Prostate gland (tissue), 2 donors: ENCODE measurements around the gene SLC17A2.

Experiments
- CTCF ChIP-seq, 4 experiments: fragments of 200-600 bp in 2 of 4; fragments of 450-650 bp in 2 of 4; sonication (generic) in 2 of 4; IDR thresholded peaks; 1 replicate in 3 of 4; 2 replicates in 1 of 4; pipeline ENCODE4 v1.5.1; 2016 to 2019; ENCODE audit warnings: antibody characterized with exemption in 4 of 4, mild to moderate bottlenecking in 2 of 4, moderate library complexity in 2 of 4
- POLR2A ChIP-seq: fragments of 450-650 bp; IDR thresholded peaks from one replicate; pipeline ENCODE4 v1.6.1; 2016; ENCODE audit warnings: antibody characterized with exemption, mild to moderate bottlenecking

- no peak for TF ChIP-seq CTCF (IDR thresholded peaks at IDR 0.05)
- no peak for TF ChIP-seq POLR2A
These were observed 44.4 kb downstream of the SLC17A2 start for GRCh38 chr6:25886066-25886465.
